IPS-18c (cell line): ENCODE measurements around the gene HEATR9.
"Not testable (repeated sequence)": the region's sequence is repeated elsewhere in the genome, so short reads cannot be mapped to it uniquely, and the experiment has no call there.

Source experiments
- H3K4me3 ChIP-seq: 2 replicates; pipeline ENCODE4 v1.7.0; 2013; ENCODE audit warnings: low read depth, mild to moderate bottlenecking, low read length, moderate library complexity; ENCODE audit not compliant: insufficient read depth
- H3K9me3 ChIP-seq: one replicate; pipeline ENCODE4 v1.6.1; 2013; ENCODE audit warnings: mild to moderate bottlenecking, low read length, moderate library complexity; ENCODE audit not compliant: control insufficient read depth, insufficient read depth

The HEATR9 gene

DNA sequence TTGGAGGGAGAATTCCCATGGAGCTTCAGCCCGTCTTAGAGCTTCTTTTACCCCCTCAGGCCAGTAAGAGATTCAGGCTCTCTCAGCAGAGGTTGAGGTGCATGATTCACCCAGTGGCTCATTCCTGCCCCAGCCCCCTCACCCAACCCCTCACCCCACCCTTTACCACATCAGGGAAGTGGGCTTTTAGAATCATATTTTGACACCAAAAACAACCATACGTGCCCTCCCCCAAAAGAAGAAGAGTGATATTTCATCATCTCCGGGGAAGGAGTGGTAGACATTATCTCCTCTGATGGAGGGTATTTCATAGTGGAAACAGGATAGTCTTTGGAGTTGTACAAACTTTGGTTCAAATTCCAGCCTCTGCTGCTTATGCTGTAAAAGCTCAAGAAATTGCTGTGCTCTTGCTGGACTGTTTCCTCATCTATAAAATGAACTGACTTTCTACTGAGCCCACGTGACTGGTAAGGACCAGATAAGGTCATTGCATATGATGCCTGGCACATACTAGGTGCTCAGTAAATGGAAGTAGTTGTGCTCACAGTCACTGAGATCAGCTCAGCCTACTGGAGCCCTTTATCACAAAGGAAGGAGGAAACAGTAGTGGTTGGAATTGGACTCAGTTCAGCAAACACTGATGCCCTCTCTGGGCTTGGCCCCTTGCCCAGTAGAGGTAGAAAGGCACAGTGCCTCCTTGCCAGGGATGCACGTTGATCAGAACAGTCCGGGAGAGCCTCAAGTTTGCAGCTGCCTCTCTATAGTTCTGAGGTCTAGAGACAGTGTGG is 29.8 kb upstream of the HEATR9 start:
- Histone ChIP-seq H3K9me3 (no peaks in the 10 kb centered on the region), H3K4me3 (no peak overlapping the region)

DNA sequence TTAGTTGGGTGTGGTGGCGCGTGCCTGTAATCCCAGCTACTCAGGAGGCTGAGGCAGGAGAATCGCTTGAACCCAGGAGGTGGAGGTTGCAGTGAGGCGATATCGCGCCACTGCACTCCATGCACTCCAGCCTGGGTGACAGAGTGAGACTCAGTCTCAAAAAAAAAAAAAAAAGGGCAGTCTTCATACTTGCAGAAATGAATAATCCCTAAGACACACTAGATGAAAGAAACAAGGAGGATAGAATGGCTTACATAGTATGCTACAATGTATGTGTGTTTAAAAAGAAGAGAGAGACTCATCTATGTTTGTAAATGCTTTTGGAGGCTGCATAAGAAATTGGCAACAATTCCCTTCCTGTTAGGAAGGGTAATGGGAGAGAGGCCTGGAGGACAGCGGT is 29.1 kb upstream of the HEATR9 start:
- not testable (repeated sequence) for H3K9me3 ChIP-seq, H3K4me3 ChIP-seq

DNA sequence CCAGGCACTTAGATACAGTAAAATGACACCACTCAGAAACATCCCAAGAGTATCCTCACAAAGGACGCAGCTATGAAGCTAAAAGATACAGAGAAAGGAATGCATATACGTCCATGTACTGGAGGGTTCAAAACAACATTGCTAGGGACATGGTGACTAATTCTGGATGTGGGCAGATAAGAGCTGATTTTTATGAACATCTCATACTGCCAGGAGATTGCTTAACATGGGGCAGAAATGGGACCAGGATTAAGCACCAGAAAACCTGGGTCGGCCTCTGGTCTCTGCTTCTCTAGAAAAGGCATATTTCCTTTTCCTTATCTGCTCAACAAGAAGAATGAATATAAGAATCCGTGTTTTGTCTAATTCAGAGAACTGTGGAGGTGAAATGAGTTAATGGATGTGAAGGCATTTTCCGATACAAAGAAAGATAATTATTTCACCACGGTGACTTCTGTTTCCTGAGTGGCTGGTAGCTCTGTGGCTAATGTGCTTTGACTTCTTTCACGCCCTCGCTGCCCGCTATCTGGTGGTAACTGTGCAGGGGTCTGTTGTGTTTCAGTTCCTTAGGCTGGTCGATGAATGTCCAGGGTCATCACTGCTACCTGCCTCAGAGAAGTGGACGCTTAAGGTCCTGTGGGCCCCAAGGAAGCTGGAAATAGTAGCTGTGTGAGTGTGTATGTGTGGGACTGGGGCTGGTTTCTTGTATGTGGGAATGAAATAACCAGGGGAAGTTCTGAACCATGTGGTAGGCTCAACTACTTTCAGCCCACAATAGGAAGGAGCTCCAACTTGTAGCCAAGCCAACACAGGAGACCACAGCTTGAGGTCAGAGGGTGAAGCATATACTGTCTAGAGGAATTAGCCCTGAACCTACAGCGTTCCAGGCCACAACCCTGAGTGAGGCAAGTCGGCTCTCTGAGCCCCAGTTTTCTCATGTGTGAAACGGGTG is 27.2 kb upstream of the HEATR9 start:
- Histone ChIP-seq H3K9me3 (no peaks in the 10 kb centered on the region), H3K4me3 (no peak overlapping the region)

DNA sequence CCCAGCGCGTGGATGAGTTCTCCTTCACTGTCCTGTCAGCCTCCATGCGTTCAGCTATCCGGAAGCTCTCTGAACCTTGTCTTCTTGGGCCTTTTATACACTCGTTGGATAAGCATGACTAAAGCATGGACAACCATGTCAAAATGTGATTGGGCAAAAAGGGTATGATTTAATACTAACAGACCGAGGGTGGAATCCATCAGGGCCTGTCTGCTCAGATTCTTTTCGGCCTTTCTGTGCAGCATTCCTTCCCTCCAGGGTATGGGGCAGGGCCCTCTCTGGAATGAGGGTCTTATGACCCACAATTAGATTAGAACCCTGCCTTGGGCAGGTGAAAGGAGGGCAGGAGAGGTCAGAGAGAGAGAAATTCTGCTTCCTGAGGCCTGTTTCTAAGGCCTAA is 25.5 kb upstream of the HEATR9 start:
- no peak overlapping the region for H3K4me3 ChIP-seq
- H3K9me3 ChIP-seq, result no peaks in the 10 kb centered on the region

DNA sequence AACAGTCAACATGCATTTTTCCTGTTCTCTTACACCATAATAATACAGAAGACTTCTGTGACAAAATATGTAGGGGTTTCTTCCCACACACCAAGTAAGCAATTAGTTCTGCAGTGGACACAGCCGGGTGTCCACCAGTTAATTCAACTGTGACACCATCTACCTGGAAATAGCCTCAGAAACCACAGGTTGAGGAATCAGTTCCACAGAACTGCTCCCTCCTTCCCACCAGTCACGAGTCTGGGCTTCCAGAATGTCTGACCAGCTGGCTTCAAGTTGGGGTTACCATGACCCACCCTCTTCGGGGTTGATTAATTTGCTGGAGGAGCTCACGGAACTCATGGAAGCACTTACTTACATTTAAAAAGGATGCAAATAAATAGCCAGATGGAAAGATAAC is 25.1 kb upstream of the HEATR9 start:
- Histone ChIP-seq H3K4me3 (no peak overlapping the region), H3K9me3 (no peaks in the 10 kb centered on the region)

DNA sequence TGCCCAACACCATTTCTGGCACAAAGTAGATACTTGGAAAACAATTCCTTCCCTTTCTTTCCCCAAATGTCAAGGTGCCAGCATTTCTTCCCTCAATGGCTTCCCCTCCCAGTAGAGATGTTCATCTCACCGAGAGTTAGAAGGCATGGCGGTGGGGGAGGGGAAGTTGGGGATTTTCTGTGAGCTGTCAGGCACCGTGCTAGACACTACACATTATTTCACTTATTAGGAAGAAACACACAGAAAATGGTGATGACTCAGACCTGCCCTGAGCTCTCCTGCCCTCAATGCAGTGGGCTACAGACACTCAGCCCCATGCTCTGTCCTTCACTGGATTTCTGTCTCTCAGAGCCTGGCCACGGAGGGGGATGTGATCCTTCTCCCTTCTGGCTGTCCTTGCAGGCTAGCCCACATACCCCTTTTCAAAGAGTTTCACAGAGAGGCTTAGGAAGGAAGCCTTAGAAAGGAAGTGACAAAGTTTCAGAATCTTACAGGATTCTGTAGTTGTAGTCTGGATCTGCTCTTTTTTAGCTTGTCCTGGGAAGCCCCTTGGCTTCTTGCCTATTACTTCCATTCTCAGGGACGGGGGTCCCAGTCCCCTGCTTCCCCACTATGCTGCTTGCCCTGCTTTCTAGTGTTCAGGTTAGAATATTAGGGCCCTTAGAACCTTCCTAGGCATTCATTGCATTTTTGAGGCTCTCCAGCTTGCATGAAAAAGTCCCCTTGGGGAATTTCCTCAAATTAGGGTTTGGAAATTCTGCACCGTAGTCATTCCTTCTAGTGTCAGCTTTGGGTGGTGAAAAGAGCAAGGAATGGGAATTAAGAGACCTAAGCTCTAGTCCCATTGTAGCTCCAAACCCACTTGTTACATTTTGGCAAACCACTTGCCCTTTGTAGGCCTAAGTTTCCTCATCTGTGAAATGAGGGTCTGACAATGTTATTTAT is 23.7 kb upstream of the HEATR9 start:
- Histone ChIP-seq H3K9me3 (no peaks in the 10 kb centered on the region), H3K4me3 (no peak overlapping the region)

DNA sequence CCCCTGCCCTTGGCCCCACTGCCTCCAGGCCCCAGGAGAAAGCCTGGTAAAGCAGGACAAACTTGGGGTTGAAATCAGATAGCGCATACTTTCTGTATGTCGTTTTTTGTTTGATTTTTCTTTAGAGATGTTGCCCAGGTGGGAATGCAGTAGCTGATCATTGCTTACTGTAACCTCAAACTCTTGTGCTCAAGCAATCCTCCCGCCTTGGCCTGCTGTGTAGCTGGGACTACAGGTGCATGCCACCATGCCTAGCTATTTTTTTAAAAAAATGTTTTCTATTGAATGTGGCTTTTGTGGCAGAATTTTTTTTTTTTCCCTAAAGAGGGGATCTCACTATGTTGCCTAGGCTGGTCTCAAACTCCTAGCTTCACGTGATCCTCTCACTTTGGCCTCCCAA is 22.6 kb upstream of the HEATR9 start:
- H3K4me3 ChIP-seq, result no peak overlapping the region
- no peaks in the 10 kb centered on the region for H3K9me3 ChIP-seq

DNA sequence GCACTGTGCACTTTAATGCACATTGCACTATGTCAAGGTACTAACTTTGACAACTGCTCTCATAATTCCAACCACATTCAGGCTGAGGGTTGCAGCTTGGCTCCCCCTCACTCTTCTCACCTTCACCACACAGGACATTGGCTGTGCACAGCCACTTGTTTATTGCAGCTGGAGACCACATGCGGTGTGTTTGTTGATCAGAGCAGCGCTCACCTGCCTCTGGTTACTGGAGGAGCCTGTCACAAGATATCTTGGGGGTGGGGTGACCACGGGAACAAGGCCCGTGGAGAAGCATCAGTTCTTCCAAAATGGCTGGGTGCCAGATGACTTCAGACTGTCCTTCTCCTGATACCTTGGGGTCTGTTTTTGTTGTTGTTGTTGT is 22.1 kb upstream of the HEATR9 start:
- no peaks in the 10 kb centered on the region for H3K9me3 ChIP-seq
- no peak overlapping the region for H3K4me3 ChIP-seq

DNA sequence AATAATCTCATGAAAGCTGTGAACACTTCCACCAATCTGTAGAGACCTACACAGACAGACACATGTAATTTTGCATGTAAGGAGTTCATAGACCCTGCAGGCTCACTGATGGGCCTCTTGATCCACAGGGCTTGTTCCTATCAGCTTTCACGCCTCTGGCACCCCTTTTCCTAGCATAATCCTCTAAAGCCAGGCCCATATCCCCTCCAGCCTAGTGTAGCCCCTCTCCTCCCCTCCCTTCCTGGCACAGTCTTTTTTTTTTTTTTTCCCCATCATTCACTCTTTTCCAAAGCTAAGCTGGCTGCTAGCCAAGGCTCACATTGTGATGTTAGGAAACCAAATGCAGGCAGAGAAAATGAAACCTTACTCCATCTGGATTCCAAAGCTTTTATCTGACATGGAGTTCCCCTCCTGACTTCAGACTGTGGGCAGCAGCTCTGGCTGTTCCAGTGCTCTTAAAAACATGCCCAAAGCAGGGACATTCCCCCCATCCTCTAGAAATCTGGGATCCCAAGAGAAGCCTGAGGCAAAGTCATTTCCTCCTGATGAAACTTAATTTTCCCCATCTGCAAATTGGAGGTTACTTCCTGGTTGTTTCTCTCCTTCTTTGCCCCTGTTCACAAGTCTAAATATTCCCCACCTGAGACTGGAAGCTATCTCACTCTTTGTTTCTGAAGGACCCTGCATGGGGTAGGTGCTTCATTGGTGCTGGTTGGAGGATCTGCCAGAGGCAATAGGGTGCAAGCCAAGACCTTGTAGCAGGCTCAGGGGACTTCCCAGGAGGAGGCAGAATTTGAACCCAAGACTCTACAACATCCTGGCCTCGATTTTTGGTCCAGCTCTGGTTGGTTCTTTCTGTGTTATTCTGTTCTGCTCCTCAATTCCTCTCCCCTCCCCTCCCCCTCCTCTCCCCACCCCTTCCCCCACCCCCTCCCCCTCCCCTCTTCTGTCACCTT is 21.4 kb upstream of the HEATR9 start:
- H3K4me3 ChIP-seq, result no peak overlapping the region
- no peaks in the 10 kb centered on the region for H3K9me3 ChIP-seq

DNA sequence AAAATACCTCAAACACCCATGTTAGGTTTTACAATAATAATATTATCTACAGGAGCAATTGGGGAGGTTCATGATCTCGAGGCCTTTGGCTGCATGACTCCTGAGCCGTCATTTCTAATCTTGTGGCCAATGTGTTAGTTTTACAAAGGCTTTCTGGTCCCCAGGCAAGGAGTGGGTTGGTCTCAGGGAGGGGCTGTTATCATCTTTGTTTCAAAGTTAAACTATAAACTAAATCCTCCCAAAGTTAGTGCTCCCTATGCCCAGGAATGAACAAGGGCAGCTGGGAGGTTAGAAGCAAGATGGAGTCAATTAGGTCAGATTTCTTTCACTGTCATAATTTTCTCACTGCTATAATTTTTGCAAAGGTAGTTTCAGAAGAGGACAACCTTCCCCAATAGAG is 20.6 kb upstream of the HEATR9 start:
- Histone ChIP-seq H3K9me3 (no peaks in the 10 kb centered on the region), H3K4me3 (no peak overlapping the region)

DNA sequence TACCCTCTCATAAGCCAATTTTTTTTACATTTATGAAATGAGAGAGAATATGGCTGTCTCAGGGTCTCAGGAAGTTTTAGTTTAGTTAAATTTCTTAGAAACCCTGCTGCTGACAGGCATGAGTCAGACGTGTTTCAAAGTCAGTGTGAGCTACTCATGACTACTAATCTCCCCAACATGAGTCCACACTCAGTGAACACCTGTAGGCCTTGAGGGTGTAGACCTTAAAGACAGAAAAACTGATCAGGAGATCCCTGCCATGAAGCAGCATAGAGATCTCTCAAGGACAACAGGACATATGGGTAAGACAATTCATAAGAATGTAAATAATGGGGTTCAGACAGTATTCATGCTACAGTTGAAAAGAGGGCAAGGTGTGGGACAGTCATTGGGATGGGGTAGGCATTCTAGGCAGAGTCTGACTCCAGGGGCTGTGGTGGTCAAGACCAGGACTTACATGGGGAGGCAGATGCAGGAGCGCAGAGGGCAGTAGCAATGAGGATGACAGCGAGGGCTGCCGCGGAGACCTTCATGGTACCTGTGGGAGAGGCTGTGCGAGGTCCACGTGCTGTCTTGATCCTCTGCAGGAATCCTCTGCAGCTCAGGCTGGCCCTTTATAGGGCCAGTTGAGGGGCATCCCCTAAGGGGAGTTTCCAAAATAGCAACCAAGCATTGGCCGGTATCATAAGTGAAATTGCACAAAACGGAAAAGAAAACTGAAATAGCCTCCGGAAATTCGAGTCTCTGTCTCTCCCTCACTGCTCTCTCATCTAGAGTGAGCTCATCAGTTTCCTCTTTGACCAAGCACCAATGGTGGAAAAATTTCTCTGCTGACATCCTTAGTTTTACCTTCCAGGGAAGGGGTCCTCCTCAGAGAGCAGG is 11.3 kb upstream of the HEATR9 start, which contains the start of gene CCL5:
CCL5 (minus strand) TSS at position 588 of the 882 bp plus-strand sequence.
- H3K9me3 ChIP-seq, result no peaks in the 10 kb centered on the region
- no peak within 1 kb of the TSS for H3K4me3 ChIP-seq

DNA sequence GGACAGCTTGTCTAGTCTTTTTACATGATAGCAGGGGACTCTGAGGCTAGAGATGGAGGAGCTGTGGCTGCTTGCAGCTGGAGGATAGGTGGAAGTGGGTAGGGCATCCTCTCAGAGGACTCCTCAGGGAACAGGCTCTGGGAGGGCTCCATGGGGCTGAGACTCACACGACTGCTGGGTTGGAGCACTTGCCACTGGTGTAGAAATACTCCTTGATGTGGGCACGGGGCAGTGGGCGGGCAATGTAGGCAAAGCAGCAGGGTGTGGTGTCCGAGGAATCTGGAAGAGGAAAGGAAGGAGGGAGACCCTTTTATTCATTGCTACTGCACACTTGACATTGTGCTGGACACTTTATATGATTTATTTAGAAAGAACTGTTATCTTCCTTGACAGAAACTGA is 9.7 kb upstream of the HEATR9 start:
- H3K9me3 ChIP-seq, result no peaks in the 10 kb centered on the region
- no peak overlapping the region for H3K4me3 ChIP-seq

DNA sequence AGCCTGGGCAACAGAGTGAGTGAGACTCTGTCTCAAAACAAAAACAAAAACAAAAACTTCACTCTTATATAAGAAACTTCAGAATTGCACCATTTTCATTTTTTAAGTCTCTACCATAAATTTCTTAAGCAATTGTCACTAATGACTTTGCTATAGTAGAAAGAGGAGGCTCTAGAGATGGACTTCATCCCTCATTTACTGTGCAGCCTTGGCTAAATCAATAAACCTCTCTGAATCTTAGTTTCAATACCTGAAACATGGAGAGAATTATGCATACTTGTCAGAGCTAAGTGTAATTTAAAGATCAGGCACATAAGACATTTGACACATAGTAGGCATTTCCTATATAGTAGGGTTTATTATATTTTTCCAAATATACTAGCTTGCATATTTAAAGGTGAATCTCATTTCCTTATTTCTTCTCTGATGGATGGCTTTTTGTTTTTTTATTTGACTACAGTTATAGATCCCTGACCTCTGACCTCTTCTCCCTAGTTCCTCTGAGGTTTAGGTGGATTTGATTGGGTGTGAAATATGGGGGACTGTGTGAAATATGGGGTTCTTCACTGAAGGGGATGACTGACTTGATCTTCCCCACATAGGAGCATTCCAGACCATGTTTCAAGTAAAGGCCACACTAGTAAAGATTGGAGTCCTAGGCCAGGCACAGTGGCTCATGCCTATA is 8.8 kb upstream of the HEATR9 start:
- Histone ChIP-seq H3K4me3 (no peak overlapping the region), H3K9me3 (no peaks in the 10 kb centered on the region)

DNA sequence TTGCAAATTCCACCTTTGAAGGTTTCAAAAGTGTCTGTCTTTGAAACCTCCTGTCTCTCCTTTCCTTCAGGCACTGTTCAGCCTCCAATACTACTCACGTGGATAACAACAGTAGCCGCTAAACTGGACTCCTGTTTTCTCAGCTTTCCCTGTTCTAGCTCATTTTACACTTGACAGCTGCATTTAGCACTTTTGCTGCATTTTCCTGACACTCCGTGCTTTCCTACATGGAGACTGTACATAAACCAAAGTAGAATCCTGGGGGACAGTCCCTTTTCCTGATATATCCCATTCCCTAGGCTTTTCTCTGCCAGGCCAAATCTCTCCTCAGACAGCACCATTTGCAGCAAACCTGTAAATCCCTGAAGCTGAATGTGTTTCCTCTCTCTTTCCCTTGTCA is 7.8 kb upstream of the HEATR9 start:
- no peak overlapping the region for H3K4me3 ChIP-seq
- H3K9me3 ChIP-seq, result no peaks in the 10 kb centered on the region

DNA sequence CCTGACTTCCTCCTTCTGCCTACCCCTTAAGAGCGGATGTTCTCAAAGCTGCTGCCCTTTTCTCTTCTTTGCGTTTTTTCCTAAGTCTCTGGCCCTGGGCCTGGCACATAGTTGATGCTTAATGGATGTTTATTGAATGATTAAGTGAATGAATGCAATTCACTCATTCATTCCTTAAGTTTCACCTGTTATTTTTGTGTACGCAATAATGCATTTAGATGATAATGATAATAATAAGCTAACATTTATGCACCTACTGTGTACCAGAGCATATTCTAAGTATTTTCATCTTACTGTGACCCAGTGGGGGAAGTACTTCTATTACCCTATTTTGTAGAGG is 7.1 kb upstream of the HEATR9 start:
- H3K4me3 ChIP-seq, result no peak overlapping the region
- H3K9me3 ChIP-seq, result no peaks in the 10 kb centered on the region
